CD4-positive, alpha-beta T cell treated with Interferon alpha-2 for 1 hour (primary cell): ENCODE measurements around the gene SERGEF.
"Not testable (repeated sequence)": the region's sequence is repeated elsewhere in the genome, so short reads cannot be mapped to it uniquely, and the experiment has no call there.

ENCODE experiments used
- DNase-seq, 2 donors: peaks; one replicate each; pipeline ENCODE4 v3.0.0-alpha.2; 2020 to 2022

Gene SERGEF

DNA sequence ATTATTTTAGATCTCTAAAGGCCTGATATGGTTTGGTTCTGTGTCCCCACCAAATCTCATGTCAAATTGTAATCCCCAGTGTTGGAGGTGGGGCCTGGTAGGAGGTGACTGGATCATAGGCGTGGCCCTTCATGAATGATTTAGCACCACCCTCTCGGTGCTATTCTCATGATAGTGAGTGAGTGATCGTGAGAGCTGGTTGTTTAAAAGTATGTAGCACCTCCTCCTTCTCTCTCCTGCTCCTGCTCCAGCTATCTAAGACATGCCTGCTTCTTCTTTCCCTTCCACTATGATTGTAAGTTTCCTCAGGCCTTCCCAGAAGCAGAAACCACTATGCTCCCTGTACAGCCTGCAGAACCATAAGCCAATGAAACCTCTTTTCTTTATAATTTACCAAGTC lies 114.1 kb downstream of the SERGEF start:
- DNase-seq: no peak

DNA sequence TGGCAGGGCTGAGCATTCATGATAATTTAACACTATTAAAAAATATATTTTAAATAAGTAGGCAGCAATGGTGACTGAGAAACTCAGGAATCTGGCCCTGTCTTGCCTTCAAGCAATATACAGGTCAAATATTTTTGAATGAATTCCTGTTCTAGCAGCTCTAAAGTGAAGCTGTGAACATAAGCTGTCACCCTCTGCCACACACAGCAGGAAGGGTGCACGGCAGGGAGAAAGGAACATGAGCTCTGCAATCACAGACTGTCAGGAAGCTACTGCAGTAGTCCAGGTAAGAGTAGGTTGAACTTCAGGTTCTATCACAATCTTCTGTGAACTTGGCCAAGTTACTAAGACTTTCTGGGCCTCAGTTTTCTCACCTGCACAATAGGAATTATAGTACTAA lies 114.8 kb downstream of the SERGEF start:
- no peak for DNase-seq

DNA sequence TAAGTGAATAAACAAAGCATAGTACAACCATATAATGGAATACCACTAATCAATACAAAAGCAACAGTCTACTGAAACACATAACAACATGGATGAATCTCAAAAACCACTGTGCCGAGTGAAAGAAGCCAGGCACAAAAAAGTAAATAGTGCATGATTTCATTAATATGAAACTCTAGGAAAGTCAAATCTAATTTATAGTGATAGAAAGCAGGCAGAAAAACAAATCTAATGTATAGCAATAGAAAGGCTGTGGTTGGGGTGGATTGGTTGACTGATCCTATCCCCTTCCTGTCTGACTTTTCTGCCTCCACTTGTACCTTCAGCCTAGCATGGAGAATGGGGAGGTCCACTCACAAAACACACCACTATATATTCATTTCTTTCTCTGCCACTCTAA lies 115.4 kb downstream of the SERGEF start:
- DNase-seq: no peak

DNA sequence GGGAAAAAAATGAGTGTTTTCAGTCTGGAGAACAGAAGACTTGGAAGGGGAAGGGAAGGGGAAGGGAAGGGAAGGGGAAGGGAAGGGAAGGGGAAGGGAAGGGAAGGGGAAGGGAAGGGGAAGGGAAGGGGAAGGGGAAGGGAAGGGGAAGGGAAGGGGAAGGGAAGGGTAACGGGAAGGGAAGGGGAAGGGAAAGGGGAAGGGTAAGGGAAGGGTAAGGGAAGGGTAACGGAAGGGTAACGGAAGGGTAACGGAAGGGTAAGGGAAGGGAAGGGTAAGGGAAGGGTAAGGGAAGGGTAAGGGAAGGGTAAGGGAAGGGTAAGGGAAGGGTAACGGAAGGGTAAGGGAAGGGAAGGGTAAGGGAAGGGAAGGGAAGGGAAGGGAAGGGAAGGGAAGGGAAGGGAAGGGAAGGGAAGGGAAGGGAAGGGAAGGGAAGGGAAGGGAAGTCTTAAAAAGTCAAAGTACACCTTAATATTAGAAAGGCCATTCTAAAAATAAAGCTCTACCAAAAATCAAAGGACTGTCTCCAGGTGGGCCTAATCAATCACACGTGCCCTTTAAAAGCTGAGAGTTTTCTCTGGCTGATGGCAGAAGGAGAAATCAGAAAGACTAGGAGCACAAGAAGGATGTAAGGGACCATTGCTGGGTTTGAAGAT lies 116.2 kb downstream of the SERGEF start:
- not testable (repeated sequence) for DNase-seq

DNA sequence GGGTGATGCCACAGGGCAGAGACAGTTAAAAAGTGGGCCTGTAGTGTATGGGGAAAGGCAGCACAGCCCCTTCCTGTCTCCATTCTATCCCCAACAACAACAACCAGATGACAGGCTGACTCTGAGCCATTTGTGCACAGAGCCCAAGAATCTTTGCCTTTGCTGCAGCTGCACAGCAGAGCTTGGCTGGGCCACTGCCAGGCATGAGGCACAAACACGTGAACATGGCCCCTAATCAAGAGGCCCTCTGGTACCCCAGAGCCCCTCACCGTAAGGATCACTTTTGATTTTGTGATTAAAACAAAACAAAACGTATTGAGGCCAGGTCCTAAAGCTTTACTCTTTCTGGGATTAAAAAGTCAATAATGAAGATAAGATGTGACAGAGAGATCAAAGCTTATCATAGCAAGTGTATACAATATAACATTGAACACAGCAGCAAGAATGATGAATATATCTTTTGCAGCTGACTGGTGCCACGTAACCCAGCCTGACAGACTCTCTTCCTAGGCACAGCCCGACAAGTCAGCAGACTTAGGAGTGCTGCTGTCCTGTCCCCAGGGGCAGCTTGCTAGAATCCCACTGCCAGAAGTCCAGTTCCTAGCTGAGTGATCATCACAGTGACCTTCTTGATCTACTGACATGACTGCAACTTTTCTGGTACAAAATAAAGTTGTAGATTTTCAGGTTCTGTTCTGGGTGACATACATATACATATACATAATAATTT lies 117.8 kb downstream of the SERGEF start:
- no peak for DNase-seq

DNA sequence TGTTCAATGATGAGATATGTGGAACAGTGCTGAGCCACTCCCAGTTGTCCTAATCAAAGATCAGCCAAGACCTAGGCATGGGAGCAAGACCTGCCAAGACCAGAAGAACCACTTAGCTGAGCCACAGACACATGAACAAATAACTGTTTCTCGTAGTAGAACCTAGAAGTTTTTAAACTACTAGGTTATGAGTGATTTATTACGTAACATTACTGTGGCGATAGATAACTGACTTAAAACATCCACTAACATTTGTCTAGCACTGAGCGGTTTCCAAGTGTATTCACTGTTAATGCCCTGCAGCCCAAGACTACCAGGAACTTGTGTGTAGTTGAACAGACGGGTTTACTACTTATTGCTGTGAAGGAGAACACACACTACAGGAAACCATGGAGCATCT lies 120.4 kb downstream of the SERGEF start:
- no peak for DNase-seq

DNA sequence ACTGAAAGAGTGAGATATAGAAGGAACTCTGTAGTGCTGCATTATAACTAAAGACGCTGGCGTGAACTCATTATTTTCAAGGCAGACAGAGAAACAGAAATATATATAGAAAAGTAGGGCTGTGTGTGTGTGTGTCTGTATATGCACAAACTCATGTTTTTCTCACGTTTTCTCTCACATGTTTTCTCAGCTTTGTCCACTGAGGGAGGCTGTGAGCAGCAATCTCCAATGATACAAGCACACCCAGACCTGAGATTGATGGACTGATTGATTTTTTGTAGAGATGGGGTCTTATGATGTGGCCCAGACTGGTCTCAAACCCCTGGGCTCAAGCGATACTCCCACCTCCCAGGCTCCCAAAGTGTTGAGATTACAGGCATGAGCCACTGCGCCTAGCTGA lies 122.5 kb downstream of the SERGEF start:
- DNase-seq: no peak

DNA sequence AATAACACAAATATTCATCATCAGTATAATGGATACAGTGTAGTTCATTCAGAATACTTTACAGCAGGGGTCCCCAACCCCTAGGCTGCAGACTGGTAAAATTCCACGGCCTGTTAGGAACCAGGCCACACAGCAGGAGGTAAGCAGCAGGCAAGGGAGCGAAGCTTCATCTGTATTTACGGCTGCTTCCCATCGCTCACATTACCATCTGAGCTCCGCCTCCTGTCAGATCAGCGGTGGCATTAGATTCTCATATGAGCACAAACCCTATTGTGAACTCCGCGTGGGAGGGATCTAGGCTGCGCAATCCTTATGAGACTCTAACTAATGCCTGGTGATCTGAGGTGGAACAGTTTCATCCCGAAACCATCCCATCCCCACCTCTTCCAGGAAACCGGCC lies 125.1 kb downstream of the SERGEF start:
- no peak for DNase-seq

DNA sequence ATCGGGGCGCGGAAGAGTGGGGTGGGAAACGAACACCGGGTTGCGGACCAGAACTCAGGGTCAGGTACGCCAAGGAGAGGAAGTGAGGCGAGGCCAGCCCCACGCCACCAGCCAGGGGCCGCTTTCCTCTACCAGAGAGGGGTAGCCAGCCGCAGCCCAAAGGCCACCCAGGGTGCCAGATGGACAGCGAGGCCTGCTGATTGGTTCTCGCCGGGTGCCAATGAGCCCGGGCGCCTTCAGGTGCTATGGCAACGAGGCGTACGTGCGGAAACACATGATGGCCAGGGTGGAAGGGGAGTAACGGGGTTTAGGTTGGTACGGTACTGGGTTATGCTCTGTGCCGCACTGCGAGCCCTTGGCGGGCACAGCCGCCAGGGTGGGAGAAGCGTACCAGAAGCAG lies 128.9 kb downstream of the SERGEF start:
- DNase-seq: no peak

DNA sequence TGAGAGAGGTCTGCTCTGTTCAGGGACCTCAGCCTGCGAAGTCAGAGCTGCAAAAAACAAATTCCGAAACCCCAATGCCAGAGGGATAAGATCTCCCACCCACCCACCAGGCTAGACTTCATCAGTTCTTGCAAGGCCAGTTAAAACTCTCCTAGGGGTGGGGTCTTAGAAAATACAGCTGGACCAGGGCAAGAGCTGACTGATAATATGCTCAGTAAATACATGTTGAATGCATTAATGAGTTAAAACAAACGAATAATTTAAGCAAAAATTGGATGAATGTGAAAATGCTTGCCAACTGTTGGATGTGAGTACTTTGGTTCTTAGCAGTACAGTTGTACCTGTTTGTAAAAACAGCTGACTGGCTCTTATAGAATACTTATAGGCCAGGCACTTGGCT lies 129.8 kb downstream of the SERGEF start:
- DNase-seq: no peak

DNA sequence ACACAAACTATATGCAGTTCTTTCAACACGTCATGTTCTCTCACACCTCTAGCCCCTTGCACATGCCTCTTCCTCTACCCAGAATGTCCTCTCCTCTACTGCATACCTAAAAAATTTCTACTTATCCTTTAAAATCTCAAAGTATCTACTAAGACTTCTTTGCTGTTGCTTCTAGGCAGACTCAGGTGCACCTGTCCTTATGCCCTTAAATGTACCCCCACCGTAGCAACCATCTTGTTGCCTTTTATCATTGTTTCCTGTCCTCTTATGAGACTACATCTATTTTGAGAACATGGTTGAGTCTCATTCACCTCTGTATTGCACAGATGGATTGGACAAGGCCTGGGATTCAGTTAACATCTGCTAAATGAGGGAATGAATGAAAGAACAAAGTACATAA lies 134.1 kb downstream of the SERGEF start:
- no peak for DNase-seq

DNA sequence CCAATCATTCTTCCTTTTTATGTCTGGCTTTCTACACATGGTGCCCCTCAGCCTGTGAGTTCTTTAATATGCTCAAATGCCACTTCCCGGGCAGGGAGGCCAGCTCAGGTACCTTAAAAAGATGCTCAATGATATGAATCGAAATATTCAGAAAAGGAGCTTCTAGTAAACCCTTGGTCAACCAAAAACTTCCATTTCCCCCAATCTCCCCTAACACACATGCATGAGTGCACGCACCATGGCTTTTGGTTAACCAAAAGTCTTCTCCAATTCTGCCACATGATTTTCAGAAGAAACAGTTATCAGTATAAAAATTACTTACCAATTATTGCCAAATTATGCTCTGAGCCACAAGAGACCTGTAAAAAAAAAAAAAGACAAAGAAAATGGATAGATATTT lies 135.0 kb downstream of the SERGEF start:
- DNase-seq: no peak

DNA sequence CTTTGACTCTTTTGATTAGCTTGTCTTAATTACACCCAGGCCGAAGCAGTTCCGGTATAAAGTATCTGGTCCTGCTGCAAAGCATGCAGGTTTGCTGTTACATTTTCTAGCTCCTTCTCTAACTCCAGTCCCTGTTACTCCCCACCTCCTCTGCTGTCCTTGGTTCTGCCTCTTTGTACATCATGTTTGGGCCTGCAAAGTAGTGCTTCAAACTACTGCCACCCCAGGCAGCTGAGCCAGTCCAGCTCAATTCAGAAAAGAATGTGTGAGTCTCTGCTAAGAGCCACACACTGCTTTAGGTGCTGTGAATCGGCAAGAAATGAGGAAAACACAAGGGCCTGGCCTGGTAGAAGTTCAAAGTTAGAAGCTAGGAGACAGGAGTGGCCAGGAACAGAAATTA lies 136.0 kb downstream of the SERGEF start:
- no peak for DNase-seq

DNA sequence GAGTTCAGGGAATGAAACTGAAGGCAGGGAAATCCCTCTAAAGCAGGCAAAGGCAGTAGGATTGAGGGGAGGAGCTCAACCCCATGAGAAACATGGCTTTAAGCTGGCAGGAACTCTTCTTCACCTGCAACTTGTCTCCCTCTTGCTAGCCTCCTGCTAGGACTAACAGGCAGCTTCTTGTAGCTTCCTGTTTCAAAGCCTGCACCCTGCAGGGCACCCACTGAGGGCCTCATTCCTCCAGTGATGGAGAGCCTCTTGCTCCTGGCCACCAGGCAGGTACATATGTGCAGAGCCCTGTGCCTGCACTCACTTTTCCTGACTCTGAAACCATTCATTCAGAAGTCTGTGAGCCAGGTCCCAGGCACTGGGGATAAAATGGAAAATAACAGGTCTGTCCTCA lies 137.0 kb downstream of the SERGEF start:
- DNase-seq: no peak

DNA sequence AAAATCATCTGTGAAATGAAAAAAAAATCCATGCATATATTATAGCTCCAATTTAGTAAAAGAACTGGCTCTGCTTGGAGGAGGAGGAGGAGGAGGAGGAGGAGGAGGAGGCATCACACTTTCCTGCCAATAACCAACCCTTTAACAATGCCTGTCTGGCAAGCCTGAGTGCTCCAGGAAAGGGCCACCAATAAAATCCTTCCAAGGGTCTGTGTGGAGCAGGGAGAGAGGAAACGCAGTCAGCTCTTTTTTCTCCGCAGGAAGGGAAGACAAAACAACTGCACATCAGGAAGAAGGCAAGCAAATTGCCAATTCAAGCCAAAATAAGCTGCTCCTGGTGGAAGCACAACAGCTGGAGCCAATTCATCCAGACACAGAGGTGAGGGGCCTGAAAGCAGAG lies 139.3 kb downstream of the SERGEF start:
- no peak for DNase-seq

DNA sequence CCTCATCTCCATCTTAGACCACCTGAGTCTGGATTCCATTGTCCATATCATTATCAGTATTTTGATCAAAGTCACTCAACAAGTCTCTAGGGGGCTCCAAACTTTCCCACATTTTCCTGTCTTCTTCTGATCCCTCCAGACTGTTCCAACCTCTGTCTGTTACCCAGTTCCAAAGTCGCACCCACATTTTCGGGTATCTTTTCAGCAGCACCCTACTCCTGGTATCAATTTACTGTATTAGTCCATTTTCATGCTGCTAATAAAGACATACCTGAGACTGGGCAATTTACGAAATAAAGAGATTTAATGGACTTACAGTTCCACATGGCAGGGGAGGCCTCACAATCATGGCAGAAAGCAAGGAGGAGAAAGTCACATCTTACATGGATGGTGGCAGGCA lies 144.4 kb downstream of the SERGEF start:
- not testable (repeated sequence) for DNase-seq

DNA sequence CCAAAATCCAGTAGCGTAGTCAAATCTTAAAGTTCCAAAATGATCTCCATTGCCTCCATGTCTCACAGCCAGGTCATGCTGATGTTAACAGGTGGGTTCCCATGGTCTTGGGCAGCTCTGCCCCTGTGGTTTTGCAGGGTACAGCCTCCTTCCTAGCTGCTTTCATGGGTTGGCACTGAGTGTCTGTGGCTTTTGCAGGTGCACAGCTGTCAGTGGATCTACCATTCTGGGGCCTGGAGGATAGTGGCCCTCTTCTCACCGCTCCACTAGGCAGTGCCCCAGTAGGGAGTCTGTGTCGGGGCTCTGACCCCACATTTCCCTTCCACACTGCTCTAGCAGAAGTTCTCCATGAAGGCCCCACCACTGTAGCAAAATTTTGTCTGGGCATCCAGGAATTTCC lies 145.5 kb downstream of the SERGEF start:
- DNase-seq: no peak

DNA sequence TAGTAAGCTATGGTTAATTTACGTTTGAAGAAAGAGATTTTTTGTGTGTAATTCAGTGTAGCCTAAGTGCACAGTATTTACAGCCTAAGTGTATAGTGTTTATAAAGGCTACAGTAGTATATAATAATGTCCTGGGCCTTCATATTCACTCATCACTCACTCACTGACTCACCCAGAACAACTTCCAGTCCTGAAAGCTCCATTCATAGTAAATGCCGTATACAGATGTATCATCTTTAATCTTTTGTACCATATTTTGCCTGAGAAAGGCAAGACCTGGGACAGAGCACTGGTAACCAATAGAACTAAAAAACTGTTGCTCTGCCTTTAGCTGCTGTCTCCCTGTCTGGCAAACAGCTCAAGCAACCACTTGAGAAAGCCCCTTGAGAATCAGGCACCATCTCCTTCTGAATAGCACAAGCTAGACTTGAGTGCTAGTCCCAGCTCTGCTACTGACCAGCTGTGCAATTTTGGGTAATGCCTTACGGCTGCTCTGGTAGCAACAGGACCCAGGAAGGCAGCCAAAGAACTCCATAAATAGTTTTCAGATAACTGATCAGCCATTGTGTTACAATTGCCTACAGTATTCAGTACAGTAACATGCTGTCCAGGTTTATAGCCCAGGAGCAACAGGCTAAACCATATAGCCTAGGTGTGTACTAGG lies 146.9 kb downstream of the SERGEF start:
- no peak for DNase-seq

DNA sequence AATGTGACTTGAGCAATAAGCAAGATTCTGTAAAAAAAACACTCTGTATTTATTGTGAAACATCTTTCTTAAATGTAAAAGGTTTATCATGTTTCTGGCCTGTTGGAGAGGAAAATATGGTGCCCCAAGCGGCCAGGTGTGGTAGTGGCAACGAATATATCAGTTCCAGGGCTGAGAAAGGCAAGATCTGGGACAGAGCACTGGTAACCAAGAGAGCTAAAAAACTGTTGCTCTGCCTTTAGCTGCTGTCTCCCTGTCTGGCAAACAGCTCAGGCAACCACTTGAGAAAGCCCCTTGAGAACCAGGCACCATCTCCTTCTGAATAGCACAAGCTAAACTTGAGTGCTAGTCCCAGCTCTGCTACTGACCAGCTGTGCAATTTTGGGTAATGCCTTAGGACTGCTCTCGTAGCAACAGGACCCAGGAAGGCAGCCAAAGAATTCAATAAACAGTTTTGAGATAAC lies 148.3 kb downstream of the SERGEF start:
- DNase-seq: peak in 1 of 2 donors; percentile 11

DNA sequence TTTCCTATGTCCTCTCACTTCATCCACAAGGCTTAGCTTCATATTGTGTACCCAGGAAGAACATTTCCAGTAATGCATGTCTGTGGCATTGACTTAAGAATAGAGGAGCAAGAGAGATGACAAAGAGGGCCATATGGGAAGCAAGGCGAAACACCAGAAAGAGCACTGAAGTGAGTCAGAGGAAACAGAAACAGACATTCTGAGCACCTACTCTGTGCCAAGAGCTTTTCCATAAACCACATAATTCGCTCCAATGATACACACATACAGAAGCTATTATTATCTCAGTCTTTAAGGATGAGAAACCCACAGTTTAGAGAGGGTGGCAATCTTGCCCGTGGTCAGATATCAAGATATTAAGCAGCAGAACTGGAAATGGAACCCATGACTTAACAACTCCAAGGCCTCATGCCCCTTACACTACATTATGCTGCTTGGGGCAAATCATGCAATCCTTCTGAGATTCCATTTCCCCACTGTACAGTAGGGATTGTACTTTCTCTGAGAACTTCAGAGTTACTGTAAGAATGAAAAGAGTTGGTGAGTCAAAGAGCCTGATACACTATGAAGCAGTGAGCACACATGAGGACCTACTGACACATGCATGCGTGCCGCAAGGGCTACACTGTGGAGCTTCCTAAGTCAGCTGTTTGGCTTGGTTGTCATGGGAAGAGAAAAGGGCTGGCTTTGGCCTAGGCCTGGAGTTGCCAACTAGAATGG lies 151.7 kb downstream of the SERGEF start:
- DNase-seq: no peak

DNA sequence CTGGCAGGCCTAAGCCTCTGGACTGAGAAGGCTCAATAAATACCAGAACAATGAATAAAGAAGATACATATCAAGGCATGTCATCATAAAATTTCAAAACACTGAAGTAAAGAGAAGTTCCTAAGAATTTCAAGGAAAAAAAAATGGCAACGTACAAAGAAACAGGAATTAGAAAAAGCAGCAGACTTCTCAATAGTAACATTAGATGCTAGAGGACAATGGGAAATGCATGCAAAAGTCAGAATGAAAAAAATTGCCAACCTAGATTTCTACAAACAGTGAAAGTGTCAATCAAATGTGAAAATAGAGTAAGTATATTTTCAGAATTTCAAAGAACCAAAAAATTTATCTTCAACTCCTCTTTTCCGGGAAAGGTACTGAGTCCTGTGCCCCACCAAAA lies 153.3 kb downstream of the SERGEF start:
- no peak for DNase-seq

DNA sequence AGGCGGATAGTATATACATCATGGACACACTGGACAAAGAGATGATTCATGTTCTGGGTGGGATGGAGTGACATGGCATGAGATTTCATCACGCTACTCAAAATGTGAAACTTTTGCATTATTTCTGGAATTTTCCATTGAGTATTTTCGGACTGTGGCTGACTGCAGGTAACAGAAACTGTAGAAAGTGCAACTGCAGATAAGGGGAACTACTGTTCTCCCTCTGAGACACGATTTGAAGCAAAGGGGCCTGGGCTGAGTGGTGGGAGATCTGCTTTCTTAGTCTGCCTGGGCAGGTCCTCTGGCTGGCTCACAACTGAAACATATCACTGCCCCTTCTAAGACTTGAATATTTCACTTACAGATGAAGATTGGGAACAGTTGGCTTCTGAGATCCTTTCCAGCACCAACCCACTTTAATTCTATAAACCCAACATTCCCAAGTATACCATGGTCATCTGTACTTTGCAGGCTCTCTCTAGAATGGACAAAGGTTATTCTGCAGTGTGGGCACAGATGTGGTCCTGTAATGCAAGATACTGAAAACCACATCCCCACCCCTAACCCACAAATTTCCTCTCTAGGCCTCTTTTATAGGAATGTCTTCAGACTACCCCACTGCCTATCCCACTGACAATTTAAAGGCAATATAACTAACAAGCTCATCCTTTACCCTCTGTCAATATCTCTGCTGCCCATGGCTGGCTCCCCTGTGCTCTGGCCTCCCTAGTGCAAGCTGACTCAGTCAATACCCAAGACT lies 157.1 kb downstream of the SERGEF start:
- no peak for DNase-seq

DNA sequence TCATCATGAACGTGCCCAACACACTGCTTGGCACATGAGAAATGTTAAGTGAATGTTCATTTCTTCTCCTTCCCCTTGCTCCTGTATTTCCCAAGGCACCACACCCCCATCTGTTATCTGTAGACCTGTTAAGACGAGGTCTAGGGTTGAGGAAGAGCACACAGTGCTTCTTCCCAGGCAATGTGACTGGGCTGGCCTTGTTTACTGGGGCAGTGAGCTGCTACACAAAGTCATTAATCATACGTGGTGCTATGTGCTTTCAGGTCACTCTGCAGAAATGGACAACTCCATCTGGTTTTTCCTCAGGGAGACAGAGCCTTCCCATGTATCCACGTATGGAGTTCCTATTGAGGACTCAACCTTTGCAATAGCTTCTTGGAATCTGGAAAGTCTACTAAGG lies 159.6 kb downstream of the SERGEF start:
- no peak for DNase-seq
